ENCODE measurements around the gene CTAG1B. TPM values are rescaled to one million over a fixed set of nuclear protein-coding genes. Genes with fewer than 3 reads are reported as not detected.
"Not testable (repeated sequence)": the region's sequence is repeated elsewhere in the genome, so short reads cannot be mapped to it uniquely, and the experiment has no call there.

The CTAG1B gene
- total RNA-seq, 6 experiments from 2014 or later: not detected

DNA sequence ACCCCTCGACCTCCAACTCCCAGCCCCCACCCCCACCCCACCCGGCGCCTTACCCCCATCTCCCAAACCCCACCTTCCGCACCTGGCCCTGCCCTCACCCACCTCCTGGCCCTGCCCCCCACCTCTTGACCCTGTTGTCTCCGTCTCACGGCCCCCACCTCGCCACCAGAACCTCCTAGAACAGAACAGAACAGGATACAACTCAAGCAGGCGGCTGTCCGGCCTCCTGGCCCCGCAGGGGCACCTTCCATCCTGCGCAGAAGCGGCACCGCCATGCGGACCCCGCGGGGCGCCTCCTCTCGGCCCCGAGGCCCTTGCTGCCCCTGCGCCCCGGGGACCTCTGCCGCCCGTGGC, 33.9 kb upstream of the CTAG1B start:
- Mint-ChIP-seq H3K4me1 (ENCODE audit: low read depth) (no peaks in the 10 kb centered on the region), H3K4me3 (no peak overlapping the region), H3K9me3 (no peaks in the 10 kb centered on the region), H3K36me3 (ENCODE audit: low read depth) (no peaks in the 10 kb centered on the region), H3K27ac (no peak overlapping the region), H3K27me3 (ENCODE audit: insufficient read depth) (peaks cover 19% of the 10 kb centered on the region)
- TF ChIP-seq CTCF (IDR thresholded peaks at IDR 0.05): no peak
- DNase-seq: no peak

DNA sequence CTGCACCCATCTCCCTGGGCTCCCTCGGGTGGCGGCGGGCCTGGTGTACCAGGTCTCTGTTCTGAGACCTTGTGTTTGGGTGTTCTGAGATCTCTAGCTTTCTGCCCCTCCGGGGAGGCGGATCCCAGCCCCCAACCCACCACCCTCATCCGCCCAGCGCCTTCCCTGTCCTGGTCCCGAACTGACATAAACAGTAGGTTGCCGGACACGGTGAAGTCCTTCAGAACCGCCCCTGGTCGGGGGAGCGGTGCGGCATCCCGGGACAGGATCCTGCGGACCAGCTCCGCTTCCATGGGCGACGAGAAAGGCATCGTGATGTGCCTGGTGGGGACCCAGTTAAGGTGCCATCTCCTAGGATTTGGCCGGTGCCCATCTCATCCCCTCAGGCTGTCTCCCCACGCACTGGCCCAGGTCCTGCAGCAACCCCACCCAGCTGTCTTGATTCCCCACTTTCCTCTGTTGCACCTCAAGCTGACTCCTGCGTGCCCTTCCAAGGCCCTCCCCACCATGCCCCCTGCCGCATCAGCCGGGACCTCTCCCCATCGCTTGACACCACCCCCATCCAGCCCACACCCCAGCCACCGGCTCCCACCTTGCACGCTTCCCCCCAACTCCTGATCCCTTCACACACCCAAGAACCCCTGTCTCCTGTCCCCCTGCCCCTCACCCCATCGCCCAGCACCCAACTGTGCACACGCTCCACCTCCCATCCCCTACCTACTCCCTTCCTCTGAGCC, 33.4 kb upstream of the CTAG1B start:
- Mint-ChIP-seq H3K27me3 (ENCODE audit: insufficient read depth) (peaks cover 18% of the 10 kb centered on the region), H3K4me1 (ENCODE audit: low read depth) (no peaks in the 10 kb centered on the region), H3K9me3 (no peaks in the 10 kb centered on the region), H3K27ac (no peak overlapping the region), H3K4me3 (no peak overlapping the region), H3K36me3 (ENCODE audit: low read depth) (no peaks in the 10 kb centered on the region)
- no peak for TF ChIP-seq CTCF (IDR thresholded peaks at IDR 0.05)
- DNase-seq: no peak

GRCh38 chrX:154650221-154650510, 31.1 kb upstream of the CTAG1B start:
- H3K9me3 Mint-ChIP-seq: no peaks in the 10 kb centered on the region
- no peaks in the 10 kb centered on the region for H3K36me3 Mint-ChIP-seq (ENCODE audit: low read depth)
- peaks cover 2% of the 10 kb centered on the region; the same call in 1 of the 2 replicates for H3K27me3 Mint-ChIP-seq (ENCODE audit: insufficient read depth)
- H3K4me1 Mint-ChIP-seq (ENCODE audit: low read depth): no peaks in the 10 kb centered on the region
- no peak overlapping the region for H3K27ac Mint-ChIP-seq
- no peak overlapping the region; the same call in 1 of the 2 replicates for H3K4me3 Mint-ChIP-seq
- TF ChIP-seq CTCF (IDR thresholded peaks at IDR 0.05): no peak
- DNase-seq: no peak

GRCh38 chrX:154649503-154650220, 30.6 kb upstream of the CTAG1B start:
- Mint-ChIP-seq H3K27me3 (ENCODE audit: insufficient read depth) (peaks cover 2% of the 10 kb centered on the region; the same call in 1 of the 2 replicates), H3K27ac (no peak overlapping the region), H3K36me3 (ENCODE audit: low read depth) (no peaks in the 10 kb centered on the region), H3K4me3 (no peak overlapping the region), H3K9me3 (no peaks in the 10 kb centered on the region), H3K4me1 (ENCODE audit: low read depth) (no peaks in the 10 kb centered on the region)
- no peak for DNase-seq
- no peak for TF ChIP-seq CTCF (IDR thresholded peaks at IDR 0.05)

DNA sequence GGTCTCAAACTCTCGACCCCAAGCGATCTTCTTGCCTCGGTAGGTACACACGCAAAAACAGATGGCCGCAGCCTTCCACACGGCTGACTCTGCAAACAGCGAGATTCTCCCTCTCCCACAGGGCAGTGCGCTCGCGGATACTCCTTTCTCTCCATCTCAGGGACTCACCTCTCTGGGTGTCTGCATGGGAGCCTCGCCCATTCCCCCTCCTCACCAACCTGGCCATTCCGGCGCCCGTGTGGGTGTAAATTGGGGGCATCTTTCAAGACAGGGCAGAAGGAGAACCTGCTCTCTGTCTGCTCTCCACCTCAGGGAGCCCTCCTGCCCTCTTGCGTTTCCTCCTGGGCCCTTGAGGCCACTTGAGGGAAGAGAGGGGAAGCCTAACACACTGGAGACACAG, 29.8 kb upstream of the CTAG1B start:
- Mint-ChIP-seq H3K4me1 (ENCODE audit: low read depth) (no peaks in the 10 kb centered on the region), H3K27ac (no peak overlapping the region), H3K36me3 (ENCODE audit: low read depth) (no peaks in the 10 kb centered on the region), H3K27me3 (ENCODE audit: insufficient read depth) (peaks cover 2% of the 10 kb centered on the region; the same call in 1 of the 2 replicates), H3K9me3 (no peaks in the 10 kb centered on the region), H3K4me3 (no peak overlapping the region)
- no peak for TF ChIP-seq CTCF (IDR thresholded peaks at IDR 0.05)
- DNase-seq: no peak

DNA sequence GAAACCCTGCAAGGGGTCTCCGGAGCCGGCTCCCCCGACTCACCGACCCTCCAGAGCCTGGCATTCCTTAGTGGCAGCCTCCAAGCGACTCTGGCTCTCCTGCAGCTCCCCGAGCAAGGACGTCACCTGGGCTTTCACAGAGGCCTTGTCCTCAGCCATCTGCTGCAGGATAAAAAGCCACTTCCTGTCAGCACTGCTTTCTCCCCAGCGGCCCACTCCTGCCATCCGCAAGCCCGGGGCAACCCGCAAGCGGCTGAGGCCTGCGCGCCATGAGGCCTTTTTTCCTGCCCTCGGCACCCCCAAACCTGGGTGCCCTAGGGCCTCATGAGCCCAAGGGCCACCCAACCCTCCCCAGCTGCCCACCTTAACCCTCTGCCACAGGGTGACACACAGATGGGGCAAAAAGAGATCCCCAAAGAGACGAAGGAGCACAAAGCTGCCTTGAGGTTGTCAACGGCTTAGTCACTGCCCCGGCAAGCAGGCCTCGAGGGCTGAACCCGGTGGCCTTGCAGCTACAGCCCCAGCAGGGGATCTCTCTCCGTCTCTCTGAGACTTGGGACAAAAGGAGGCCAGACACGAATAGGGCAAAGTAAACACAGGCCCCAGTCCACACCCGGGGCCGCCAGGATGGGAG, 26.8 kb upstream of the CTAG1B start:
- H3K36me3 Mint-ChIP-seq (ENCODE audit: low read depth); DNase-seq; H3K27ac Mint-ChIP-seq: not testable (repeated sequence)

DNA sequence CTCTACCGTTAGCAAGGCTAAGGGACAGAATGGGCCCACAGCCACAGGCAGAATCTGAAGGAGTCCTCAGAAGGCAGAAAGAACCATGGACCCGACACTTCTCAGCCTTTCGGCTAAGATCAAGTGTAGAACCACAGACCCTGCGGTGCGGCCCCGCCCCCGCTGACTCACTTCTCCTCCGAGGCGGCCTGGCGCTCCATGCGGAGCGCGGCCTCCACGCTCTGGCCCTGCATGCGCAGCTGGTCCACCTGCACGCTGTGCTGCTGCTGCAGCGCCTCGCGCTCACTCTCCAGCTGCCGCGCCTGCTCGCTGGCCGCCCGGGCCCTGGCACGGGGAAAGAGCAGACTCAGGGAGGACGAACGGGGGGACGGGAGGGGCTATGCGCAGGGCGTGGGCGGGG, 24.6 kb upstream of the CTAG1B start:
- DNase-seq; H3K4me3 Mint-ChIP-seq; H3K9me3 Mint-ChIP-seq; H3K36me3 Mint-ChIP-seq (ENCODE audit: low read depth); H3K27me3 Mint-ChIP-seq (ENCODE audit: insufficient read depth); H3K27ac Mint-ChIP-seq; H3K4me1 Mint-ChIP-seq (ENCODE audit: low read depth): not testable (repeated sequence)

More for the DNA sequence above, 26.8 kb upstream of the CTAG1B start:
- not testable (repeated sequence) for H3K4me1 Mint-ChIP-seq (ENCODE audit: low read depth); H3K4me3 Mint-ChIP-seq; H3K9me3 Mint-ChIP-seq; H3K27me3 Mint-ChIP-seq (ENCODE audit: insufficient read depth)

DNA sequence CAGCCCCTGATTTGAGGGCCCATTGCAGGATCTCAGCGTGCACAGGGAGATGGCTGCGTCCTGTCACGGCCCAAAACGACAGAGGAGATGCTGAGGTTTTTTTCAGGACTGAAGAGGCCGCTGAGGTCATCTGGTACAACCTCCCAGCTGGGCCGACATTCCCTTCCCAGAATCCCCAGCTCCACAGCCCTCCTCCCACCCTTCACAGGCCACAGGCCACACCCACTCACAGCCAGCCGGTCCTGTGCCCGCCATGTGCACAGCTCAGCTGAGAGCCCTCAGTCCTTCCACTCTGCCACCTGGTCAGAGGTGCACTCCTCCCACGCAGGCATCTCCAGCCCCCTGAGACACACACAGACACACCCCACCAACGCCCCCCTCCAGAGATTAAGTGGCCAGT, 22.7 kb upstream of the CTAG1B start:
- not testable (repeated sequence) for H3K9me3 Mint-ChIP-seq; DNase-seq; H3K4me3 Mint-ChIP-seq; H3K27ac Mint-ChIP-seq; H3K36me3 Mint-ChIP-seq (ENCODE audit: low read depth); H3K27me3 Mint-ChIP-seq (ENCODE audit: insufficient read depth); H3K4me1 Mint-ChIP-seq (ENCODE audit: low read depth)

DNA sequence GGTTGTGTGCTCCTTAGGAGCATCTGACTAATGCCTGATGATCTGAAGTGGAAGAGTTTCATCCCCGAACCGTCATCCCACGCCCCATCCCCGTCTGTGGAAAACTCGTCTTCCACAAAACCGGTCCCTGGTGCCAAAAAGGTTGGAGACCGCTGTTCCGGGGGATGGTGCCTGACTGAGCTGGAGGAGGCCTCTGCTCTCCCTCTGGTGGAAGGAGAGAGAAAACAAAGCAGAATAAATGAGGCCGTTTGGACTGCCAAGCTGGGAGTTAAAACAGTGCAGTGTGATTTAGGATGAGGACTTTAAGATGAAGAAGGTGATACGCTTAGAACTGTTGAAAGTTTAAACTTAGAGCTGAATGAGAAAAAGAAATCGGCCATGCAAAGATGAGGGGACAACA, 14.6 kb upstream of the CTAG1B start:
- H3K4me1 Mint-ChIP-seq (ENCODE audit: low read depth); H3K27me3 Mint-ChIP-seq (ENCODE audit: insufficient read depth); H3K36me3 Mint-ChIP-seq (ENCODE audit: low read depth); H3K27ac Mint-ChIP-seq; H3K4me3 Mint-ChIP-seq; DNase-seq; H3K9me3 Mint-ChIP-seq: not testable (repeated sequence)

Measured in HFFc6 (cell line).